ENCODE measurements around the gene JARID2.

DNA sequence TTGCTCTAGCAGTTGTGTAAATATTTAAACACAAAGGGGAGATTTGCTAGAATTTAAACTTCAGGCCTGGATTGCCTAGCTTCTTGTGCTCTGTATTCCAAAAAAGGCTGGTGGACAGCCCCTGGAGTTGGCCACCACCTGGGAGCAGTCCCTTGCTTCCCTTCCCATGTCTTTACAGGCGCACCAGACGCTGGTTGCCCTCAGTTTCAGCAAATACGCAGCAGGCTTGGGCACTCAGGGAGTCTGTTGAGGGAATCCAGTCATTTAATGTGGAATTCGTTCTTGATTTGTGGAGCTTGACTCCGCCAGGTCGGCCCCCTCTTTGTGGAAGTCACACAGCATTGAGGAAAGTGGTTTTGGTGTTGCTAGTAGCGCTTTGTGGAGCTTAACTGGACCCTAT, 260.2 kb downstream of the JARID2 start:
- TF ChIP-seq, protein P1, sequence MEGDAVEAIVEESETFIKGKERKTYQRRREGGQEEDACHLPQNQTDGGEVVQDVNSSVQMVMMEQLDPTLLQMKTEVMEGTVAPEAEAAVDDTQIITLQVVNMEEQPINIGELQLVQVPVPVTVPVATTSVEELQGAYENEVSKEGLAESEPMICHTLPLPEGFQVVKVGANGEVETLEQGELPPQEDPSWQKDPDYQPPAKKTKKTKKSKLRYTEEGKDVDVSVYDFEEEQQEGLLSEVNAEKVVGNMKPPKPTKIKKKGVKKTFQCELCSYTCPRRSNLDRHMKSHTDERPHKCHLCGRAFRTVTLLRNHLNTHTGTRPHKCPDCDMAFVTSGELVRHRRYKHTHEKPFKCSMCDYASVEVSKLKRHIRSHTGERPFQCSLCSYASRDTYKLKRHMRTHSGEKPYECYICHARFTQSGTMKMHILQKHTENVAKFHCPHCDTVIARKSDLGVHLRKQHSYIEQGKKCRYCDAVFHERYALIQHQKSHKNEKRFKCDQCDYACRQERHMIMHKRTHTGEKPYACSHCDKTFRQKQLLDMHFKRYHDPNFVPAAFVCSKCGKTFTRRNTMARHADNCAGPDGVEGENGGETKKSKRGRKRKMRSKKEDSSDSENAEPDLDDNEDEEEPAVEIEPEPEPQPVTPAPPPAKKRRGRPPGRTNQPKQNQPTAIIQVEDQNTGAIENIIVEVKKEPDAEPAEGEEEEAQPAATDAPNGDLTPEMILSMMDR (IDR thresholded peaks at IDR 0.05), result no peak
- TF ChIP-seq EZH2 (IDR thresholded peaks at IDR 0.05), result no peak
- no peak for TF ChIP-seq EZH2phosphoT487 (IDR thresholded peaks at IDR 0.05)
